Epithelial cell of esophagus (primary cell): ENCODE results near the gene DCP1B.

Experiments used
- DNase-seq: peaks from one replicate; pipeline ENCODE4 v3.0.0; 2010; ENCODE audit warnings: low read depth
- H3K4me3 ChIP-seq: 2 replicates; pipeline ENCODE4 v1.5.1; 2011; ENCODE audit warnings: mild to moderate bottlenecking, low read length, control low read depth
- TF ChIP-seq, protein P1 (sequence below): IDR thresholded peaks from 2 replicates; pipeline ENCODE4 v1.5.1; 2011; ENCODE audit warnings: low read depth, mild to moderate bottlenecking, low read length, control low read depth, inconsistent platforms; ENCODE audit not compliant: insufficient read depth; ENCODE audit errors: missing control alignments

DCP1B gene

DNA sequence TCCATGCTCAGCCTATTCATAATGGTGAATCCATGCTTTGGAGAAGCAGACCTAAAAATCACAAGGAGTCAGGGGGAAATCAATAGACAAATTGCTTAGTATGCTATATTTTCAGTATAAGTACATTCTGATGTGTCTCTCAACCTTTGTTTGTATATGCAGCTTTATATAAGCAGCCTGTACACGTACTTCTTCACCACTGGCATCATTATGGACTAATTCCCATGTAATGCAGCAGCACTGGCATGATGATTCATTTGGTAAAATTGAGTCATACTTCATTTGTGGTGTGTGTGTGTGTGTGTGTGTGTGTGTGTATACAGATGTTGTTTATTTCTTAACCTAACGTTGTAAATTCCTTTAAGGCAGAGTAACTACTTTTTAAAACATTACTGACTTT is 10.9 kb downstream of the DCP1B start:
- TF ChIP-seq, protein P1, sequence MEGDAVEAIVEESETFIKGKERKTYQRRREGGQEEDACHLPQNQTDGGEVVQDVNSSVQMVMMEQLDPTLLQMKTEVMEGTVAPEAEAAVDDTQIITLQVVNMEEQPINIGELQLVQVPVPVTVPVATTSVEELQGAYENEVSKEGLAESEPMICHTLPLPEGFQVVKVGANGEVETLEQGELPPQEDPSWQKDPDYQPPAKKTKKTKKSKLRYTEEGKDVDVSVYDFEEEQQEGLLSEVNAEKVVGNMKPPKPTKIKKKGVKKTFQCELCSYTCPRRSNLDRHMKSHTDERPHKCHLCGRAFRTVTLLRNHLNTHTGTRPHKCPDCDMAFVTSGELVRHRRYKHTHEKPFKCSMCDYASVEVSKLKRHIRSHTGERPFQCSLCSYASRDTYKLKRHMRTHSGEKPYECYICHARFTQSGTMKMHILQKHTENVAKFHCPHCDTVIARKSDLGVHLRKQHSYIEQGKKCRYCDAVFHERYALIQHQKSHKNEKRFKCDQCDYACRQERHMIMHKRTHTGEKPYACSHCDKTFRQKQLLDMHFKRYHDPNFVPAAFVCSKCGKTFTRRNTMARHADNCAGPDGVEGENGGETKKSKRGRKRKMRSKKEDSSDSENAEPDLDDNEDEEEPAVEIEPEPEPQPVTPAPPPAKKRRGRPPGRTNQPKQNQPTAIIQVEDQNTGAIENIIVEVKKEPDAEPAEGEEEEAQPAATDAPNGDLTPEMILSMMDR, result no peak
- H3K4me3 ChIP-seq, result no peak overlapping the region
- DNase-seq, result peak; percentile 96

DNA sequence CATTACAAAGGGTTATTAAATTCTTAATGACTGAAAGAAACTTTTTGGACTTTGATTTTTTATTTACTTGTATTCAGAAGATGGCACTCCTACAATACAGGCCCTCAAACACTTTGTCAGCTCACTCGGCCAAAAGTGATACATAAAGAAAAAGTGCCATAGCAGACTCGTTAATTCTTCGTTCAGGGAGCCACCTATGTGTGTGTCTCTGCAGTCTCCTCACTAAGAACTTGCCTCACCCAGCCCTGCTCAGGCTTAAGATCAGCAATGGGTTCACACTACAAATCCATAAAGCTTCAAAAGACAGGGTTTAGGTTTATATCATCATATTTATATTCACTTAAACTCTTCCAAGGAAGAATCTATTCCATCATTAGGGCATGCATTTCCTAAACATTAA is 11.5 kb downstream of the DCP1B start:
- no peak overlapping the region for H3K4me3 ChIP-seq
- no peak for DNase-seq
- TF ChIP-seq, protein P1, result no peak

DNA sequence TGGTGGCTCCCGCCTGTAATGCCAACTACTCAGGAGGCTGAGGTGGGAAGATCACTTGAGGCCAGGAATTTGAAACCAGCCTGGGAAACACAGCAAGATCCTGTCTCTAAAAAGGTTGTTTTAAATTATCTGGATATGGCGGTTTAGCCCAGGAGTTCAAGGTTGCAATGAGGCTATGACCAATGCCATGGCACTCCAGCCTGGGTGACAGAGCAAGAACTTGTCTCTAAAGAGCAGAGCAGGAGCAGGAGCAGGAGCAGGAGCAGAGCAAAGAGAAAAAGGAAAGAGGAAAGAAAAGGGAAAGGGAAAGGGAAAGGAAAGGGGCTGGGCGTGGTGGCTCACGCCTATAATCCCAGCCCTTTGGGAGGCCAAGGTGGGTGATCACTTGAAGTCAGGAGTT is 15.1 kb downstream of the DCP1B start:
- TF ChIP-seq, protein P1, result no peak
- no peak for DNase-seq

DNA sequence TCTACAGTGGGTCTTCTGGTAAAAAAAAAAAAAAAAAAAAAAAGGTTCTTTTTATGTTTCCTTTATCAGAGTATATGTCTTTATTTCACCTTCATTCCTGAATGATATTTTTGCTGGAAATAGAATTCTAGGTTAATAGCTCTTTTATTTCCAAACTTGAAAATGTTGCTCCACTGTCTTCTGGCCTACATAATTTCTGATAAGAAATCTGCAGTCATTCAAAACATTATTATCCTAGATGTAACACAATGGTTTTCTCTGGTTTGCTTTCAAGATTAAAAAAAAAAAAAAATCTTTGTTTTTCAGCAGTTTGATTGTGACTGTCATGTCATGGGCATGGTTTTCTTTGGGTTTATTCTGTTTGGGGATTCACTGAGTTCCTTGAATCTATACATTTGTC is 19.5 kb downstream of the DCP1B start:
- no peak for DNase-seq
- H3K4me3 ChIP-seq, result no peak overlapping the region
- TF ChIP-seq, protein P1, result no peak

More for the DNA sequence above, 15.1 kb downstream of the DCP1B start:
- no peak overlapping the region for H3K4me3 ChIP-seq

DNA sequence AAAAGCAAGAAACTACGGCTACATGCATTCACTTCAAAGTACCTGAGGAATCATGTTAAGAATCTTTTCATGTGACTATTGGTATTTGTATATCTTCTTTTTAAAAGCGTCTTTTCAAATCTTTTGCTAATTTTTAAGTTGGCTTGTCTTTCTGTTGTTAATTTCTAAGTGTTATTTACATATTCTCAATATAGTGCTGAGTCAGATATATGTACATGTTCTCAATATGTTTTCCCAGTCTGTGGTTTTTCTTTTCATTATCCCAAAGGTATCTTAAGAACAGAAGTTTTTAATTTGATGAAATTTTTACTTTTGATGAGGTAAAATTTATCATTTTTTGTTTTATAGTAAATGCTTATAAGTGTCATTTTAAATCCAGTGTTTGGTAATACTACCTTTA is 24.0 kb downstream of the DCP1B start:
- H3K4me3 ChIP-seq, result no peak overlapping the region
- no peak for DNase-seq
- TF ChIP-seq, protein P1, result no peak

DNA sequence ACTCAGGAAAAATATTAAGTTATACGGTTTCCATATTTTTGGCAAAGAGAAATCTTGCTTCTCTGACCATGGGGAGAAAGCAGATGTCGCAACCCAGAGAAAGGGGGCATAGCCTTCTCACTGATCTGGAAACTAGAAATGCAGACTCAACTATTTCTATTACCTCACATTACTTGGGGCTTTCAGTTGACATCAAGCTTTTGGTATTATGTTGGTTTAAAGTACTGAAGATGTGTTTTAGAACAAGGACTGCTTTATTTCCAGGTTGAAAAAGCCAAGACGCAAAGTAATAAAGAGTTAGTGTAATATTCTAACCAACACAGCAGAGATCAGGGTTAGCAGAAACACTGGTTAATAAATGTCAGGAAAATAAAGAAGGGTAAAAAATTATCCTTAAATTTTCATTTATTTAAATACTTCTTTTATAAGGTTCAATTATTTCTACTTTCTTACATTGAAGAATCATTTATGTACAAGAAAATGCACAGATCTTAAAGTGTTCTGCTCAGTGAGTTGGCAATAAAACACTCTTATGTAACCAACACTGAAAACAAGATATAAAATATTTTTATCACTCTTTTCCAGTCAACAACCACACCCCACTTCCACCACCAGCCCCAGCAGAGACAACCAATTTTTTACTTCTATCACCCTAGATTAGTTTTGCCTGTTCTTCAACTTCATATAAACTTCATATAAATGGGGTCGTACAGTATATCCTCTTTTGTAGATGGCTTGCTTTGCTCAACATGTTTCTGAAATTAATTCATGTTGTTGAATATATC is 26.0 kb downstream of the DCP1B start:
- no peak overlapping the region for H3K4me3 ChIP-seq
- no peak for DNase-seq
- TF ChIP-seq, protein P1, result no peak

DNA sequence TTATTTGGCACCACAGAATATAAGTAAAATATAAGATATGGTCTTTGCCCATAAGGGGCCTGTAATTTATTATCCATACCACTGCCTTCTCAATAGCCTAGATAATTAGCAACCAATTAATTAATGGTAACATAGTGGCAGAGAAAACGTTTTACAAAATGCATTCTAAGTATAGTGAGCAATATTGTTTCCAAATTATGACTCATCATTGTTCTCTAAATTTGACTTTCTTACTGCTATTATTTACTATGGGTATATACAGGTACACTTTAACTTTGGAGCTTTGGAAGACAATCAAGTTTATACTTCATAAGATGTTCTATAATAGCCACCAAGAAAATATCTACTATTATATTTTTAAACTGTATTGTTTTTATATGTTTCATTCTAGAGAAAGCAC is 26.7 kb downstream of the DCP1B start:
- H3K4me3 ChIP-seq, result no peak overlapping the region
- TF ChIP-seq, protein P1, result no peak
- DNase-seq, result no peak
